RCC 7860 (cell line): Measurements from ENCODE around the gene RPS6KA4.
"Not testable (repeated sequence)": the region's sequence is repeated elsewhere in the genome, so short reads cannot be mapped to it uniquely, and the experiment has no call there.

Experiments used
- DNase-seq: peaks from one replicate; pipeline ENCODE4 v3.0.0-alpha.2; 2015; ENCODE audit warnings: low spot score
- FAIRE-seq: peaks from 2 replicates; lab custom pipeline; 2012; peaks lifted over from hg19 to GRCh38; lab: Jason Lieb, UNC

The RPS6KA4 gene

GRCh38 chr11:64413417-64413816 lies 54.5 kb downstream of the RPS6KA4 start:
- FAIRE-seq, result no peak
- no peak for DNase-seq

GRCh38 chr11:64415286-64415685 lies 56.3 kb downstream of the RPS6KA4 start:
- no peak for FAIRE-seq
- no peak for DNase-seq

- no peak for FAIRE-seq
Measured at GRCh38 chr11:64415996-64416728, 57.2 kb downstream of the RPS6KA4 start.

GRCh38 chr11:64418233-64418632 lies 59.3 kb downstream of the RPS6KA4 start:
- DNase-seq, FAIRE-seq: not testable (repeated sequence)

More at GRCh38 chr11:64415996-64416728, 57.2 kb downstream of the RPS6KA4 start:
- DNase-seq, result no peak

- FAIRE-seq, result no peak
- no peak for DNase-seq
Measured at GRCh38 chr11:64419257-64419790, 60.4 kb downstream of the RPS6KA4 start.

GRCh38 chr11:64419818-64420485 lies 61.0 kb downstream of the RPS6KA4 start:
- no peak for DNase-seq
- no peak for FAIRE-seq
